ENCODE data around the gene STK10. TPM values are rescaled to one million over a fixed set of nuclear protein-coding genes. Genes with fewer than 3 reads are reported as not detected.
"Not testable (repeated sequence)": the region's sequence is repeated elsewhere in the genome, so short reads cannot be mapped to it uniquely, and the experiment has no call there.

The STK10 gene
- total RNA-seq, 3 donors from 2014 or later (not counting 1 experiment from before 2014, with no cell fraction given): 705 to 879 (median 783) TPM

GRCh38 chr5:172213126-172213525, 25.1 kb upstream of the STK10 start:
- H3K27ac Mint-ChIP-seq: no peak overlapping the region
- H3K4me3 Mint-ChIP-seq: no peak overlapping the region
- DNase-seq (no peak), ATAC-seq (no peak)
- peaks cover 6% of the 10 kb centered on the region for H3K36me3 Mint-ChIP-seq
- Histone ChIP-seq H3K4me3 (ENCODE audit: low read length) (no peak overlapping the region), H3K4me1 (ENCODE audit: control insufficient read depth, insufficient read depth, low read length) (no peaks in the 10 kb centered on the region), H3K36me3 (ENCODE audit: control insufficient read depth, insufficient read depth, low read length) (peaks cover 6% of the 10 kb centered on the region), H3K9me3 (ENCODE audit: control insufficient read depth, insufficient read depth, low read length) (no peaks in the 10 kb centered on the region), H3K27me3 (ENCODE audit: control insufficient read depth, insufficient read depth, low read length) (no peaks in the 10 kb centered on the region), H3K27ac (ENCODE audit: low read length) (no peak overlapping the region)
- no peaks in the 10 kb centered on the region for H3K27me3 Mint-ChIP-seq (ENCODE audit: low read depth in 2 of 2)
- intact Hi-C loops (cut with micrococcal nuclease): no loop called here
- 93% methylated on average over 3 of the region's 4 CpGs for WGBS (ENCODE audit: insufficient coverage)
- no peak for TF ChIP-seq CTCF (IDR thresholded peaks at IDR 0.05)
- no peaks in the 10 kb centered on the region for H3K9me3 Mint-ChIP-seq
- H3K4me1 Mint-ChIP-seq: peaks cover 0 to 2% of the 10 kb centered on the region in 2 donors

- Mint-ChIP-seq H3K27me3 (ENCODE audit: low read depth in 2 of 2) (no peaks in the 10 kb centered on the region), H3K27ac (no peak overlapping the region), H3K36me3 (peaks cover 6% of the 10 kb centered on the region), H3K9me3 (no peaks in the 10 kb centered on the region), H3K4me3 (no peak overlapping the region), H3K4me1 (peaks cover 10 to 15% of the 10 kb centered on the region in 2 donors)
- Histone ChIP-seq H3K9me3 (ENCODE audit: control insufficient read depth, insufficient read depth, low read length) (no peaks in the 10 kb centered on the region), H3K4me1 (ENCODE audit: control insufficient read depth, insufficient read depth, low read length) (no peaks in the 10 kb centered on the region), H3K27ac (ENCODE audit: low read length) (no peak overlapping the region), H3K36me3 (ENCODE audit: control insufficient read depth, insufficient read depth, low read length) (peaks cover 6% of the 10 kb centered on the region), H3K4me3 (ENCODE audit: low read length) (no peak overlapping the region), H3K27me3 (ENCODE audit: control insufficient read depth, insufficient read depth, low read length) (no peaks in the 10 kb centered on the region)
- DNase-seq (no peak), ATAC-seq (no peak)
- no peak for TF ChIP-seq CTCF (IDR thresholded peaks at IDR 0.05)
- intact Hi-C loops (cut with micrococcal nuclease): no loop called here
- 96% methylated on average over 8 of the region's 8 CpGs for WGBS (ENCODE audit: insufficient coverage)
Measured at GRCh38 chr5:172211676-172212075, 23.7 kb upstream of the STK10 start.

GRCh38 chr5:172209714-172210113, 21.7 kb upstream of the STK10 start:
- peaks cover 6% of the 10 kb centered on the region for H3K36me3 ChIP-seq (ENCODE audit: control insufficient read depth, insufficient read depth, low read length)
- DNase-seq (no peak), ATAC-seq (no peak)
- H3K9me3 ChIP-seq (ENCODE audit: control insufficient read depth, insufficient read depth, low read length): no peaks in the 10 kb centered on the region
- H3K4me3 Mint-ChIP-seq: no peak overlapping the region
- intact Hi-C loops (cut with micrococcal nuclease): no loop called here
- no peaks in the 10 kb centered on the region for H3K27me3 ChIP-seq (ENCODE audit: control insufficient read depth, insufficient read depth, low read length)
- 98% methylated on average over 2 of the region's 2 CpGs for WGBS (ENCODE audit: insufficient coverage)
- H3K4me3 ChIP-seq (ENCODE audit: low read length): no peak overlapping the region
- H3K36me3 Mint-ChIP-seq: peaks cover 6% of the 10 kb centered on the region
- no peaks in the 10 kb centered on the region for H3K27me3 Mint-ChIP-seq (ENCODE audit: low read depth in 2 of 2)
- H3K4me1 Mint-ChIP-seq: peaks cover 10 to 15% of the 10 kb centered on the region in 2 donors
- H3K27ac Mint-ChIP-seq: no peak overlapping the region
- no peaks in the 10 kb centered on the region for H3K9me3 Mint-ChIP-seq
- TF ChIP-seq CTCF (IDR thresholded peaks at IDR 0.05): no peak
- H3K4me1 ChIP-seq (ENCODE audit: control insufficient read depth, insufficient read depth, low read length): no peaks in the 10 kb centered on the region
- H3K27ac ChIP-seq (ENCODE audit: low read length): no peak overlapping the region

GRCh38 chr5:172207511-172207910, 19.5 kb upstream of the STK10 start:
- Mint-ChIP-seq H3K27me3 (ENCODE audit: low read depth in 2 of 2) (no peaks in the 10 kb centered on the region), H3K9me3 (no peaks in the 10 kb centered on the region), H3K4me1 (peaks cover 10 to 15% of the 10 kb centered on the region in 2 donors), H3K27ac (no peak overlapping the region), H3K4me3 (no peak overlapping the region), H3K36me3 (peaks cover 6% of the 10 kb centered on the region)
- Histone ChIP-seq H3K4me3 (ENCODE audit: low read length) (no peak overlapping the region), H3K9me3 (ENCODE audit: control insufficient read depth, insufficient read depth, low read length) (no peaks in the 10 kb centered on the region), H3K27me3 (ENCODE audit: control insufficient read depth, insufficient read depth, low read length) (no peaks in the 10 kb centered on the region), H3K4me1 (ENCODE audit: control insufficient read depth, insufficient read depth, low read length) (no peaks in the 10 kb centered on the region), H3K27ac (ENCODE audit: low read length) (no peak overlapping the region), H3K36me3 (ENCODE audit: control insufficient read depth, insufficient read depth, low read length) (peaks cover 6% of the 10 kb centered on the region)
- no peak for DNase-seq
- no CpG with 5 or more reads among the region's 3 CpGs for WGBS (ENCODE audit: insufficient coverage)
- no peak for ATAC-seq
- intact Hi-C loops (cut with micrococcal nuclease): no loop called here
- TF ChIP-seq CTCF (IDR thresholded peaks at IDR 0.05): no peak

GRCh38 chr5:172205984-172206383, 18.0 kb upstream of the STK10 start:
- 80% methylated on average over 8 of the region's 11 CpGs for WGBS (ENCODE audit: insufficient coverage)
- H3K4me3 ChIP-seq (ENCODE audit: low read length); H3K4me1 ChIP-seq (ENCODE audit: control insufficient read depth, insufficient read depth, low read length); H3K27me3 ChIP-seq (ENCODE audit: control insufficient read depth, insufficient read depth, low read length); H3K4me3 Mint-ChIP-seq; H3K36me3 ChIP-seq (ENCODE audit: control insufficient read depth, insufficient read depth, low read length); H3K36me3 Mint-ChIP-seq; H3K27ac Mint-ChIP-seq; H3K27me3 Mint-ChIP-seq (ENCODE audit: low read depth in 2 of 2); intact Hi-C loops (cut with micrococcal nuclease); H3K9me3 Mint-ChIP-seq; H3K9me3 ChIP-seq (ENCODE audit: control insufficient read depth, insufficient read depth, low read length); ATAC-seq; H3K27ac ChIP-seq (ENCODE audit: low read length); DNase-seq: not testable (repeated sequence)
- H3K4me1 Mint-ChIP-seq: peaks cover 10 to 15% of the 10 kb centered on the region in 2 donors
